ENCODE data around the gene SLC17A4.

Gene SLC17A4

DNA sequence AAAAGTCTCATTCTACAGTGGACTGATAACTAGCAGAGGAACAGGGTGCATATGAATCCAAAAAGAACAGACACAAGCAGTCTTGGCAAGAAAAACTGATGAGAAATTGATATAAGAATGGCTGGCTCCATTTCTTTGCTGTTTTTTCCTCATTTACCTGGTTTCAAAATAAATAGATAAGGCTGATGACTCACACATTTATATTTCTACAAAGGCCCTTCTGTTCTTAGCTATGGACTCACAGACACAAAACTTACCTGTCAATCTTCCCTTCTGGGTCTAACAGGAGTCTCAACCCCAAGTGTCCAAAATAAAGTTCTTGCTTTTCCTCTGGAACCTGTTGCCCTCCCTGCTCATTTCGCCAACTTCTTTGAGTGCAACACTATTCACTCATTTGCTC, 941 bp downstream of the SLC17A4 start:
- no peak for TF ChIP-seq EZH2phosphoT487 (conservative IDR thresholded peaks at IDR 0.05; ENCODE audit: low read length)
- TF ChIP-seq, protein P1, sequence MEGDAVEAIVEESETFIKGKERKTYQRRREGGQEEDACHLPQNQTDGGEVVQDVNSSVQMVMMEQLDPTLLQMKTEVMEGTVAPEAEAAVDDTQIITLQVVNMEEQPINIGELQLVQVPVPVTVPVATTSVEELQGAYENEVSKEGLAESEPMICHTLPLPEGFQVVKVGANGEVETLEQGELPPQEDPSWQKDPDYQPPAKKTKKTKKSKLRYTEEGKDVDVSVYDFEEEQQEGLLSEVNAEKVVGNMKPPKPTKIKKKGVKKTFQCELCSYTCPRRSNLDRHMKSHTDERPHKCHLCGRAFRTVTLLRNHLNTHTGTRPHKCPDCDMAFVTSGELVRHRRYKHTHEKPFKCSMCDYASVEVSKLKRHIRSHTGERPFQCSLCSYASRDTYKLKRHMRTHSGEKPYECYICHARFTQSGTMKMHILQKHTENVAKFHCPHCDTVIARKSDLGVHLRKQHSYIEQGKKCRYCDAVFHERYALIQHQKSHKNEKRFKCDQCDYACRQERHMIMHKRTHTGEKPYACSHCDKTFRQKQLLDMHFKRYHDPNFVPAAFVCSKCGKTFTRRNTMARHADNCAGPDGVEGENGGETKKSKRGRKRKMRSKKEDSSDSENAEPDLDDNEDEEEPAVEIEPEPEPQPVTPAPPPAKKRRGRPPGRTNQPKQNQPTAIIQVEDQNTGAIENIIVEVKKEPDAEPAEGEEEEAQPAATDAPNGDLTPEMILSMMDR (IDR thresholded peaks at IDR 0.05; ENCODE audit: insufficient read depth, low read length, poor library complexity, severe bottlenecking), result no peak
- Histone ChIP-seq H3K9me2 (replicated peaks; ENCODE audit: insufficient read depth, low read length) (no peaks in the 10 kb centered on the region), H3K36me3 (ENCODE audit: low read length) (no peaks in the 10 kb centered on the region), H3K79me2 (ENCODE audit: insufficient read depth, low read length) (no peaks in the 10 kb centered on the region), H4K20me1 (ENCODE audit: low read depth, low read length) (no peaks in the 10 kb centered on the region), H3K27me3 (ENCODE audit: low read length) (no peaks in the 10 kb centered on the region), H3K9ac (ENCODE audit: low read length) (no peak overlapping the region), H3K27ac (ENCODE audit: low read depth, low read length) (no peak overlapping the region), H3K4me2 (ENCODE audit: low read depth, low read length, poor library complexity, severe bottlenecking) (no peak overlapping the region), H3K9me3 (ENCODE audit: insufficient read depth, low read length) (no peaks in the 10 kb centered on the region), H2AFZ (ENCODE audit: low read depth, low read length, severe bottlenecking) (no peak overlapping the region), H3K4me3 (ENCODE audit: insufficient read depth, low read length, poor library complexity, severe bottlenecking) (no peak overlapping the region), H3F3A (ENCODE audit: insufficient read depth) (no peaks in the 10 kb centered on the region)

DNA sequence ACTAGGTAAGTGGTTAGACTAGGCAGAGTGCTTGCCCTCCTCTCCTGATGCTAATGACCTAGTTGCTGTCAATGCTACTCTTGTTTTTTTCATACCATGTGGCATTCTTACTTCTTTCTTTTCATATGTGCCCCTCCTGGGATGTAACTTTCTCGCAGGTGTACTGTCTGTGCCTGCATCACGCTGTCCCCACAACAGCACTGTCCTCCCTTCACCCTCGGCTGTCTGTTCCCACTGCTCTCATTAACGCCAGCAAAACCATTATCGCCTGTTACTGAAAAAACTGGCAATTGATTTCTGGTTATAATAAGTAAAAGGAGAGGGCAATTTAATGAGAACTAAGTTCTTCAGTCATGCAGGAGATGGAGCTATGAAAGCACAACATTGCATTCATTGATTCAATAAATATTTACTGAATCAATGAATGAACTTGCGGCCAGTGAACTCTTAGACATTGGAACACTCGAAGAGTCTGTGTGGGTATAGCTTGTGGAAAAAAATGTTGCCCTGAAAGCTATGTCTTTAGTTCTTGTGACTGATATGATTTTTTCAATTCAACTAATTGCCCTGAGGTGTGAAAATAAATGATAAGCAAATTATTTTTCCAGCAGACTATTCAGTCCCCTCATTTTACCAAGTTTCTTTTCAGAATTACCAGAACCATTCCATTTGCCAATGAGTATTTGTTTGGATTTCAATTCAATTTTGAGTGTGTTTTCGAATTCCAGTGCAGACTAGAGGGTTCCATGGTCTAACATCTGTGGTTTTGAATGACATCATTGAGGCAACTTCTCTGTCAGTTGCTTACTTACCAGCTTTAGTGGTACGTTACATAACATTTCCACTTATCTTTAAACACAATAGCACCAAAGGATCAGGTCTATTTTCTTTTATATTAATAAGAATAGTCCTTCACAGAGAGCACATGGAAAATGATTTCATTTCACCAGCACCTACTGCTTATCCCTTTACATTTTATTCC, 2.1 kb downstream of the SLC17A4 start:
- no peak overlapping the region for H3K4me2 ChIP-seq (ENCODE audit: low read depth, low read length, poor library complexity, severe bottlenecking)
- no peaks in the 10 kb centered on the region for H3F3A ChIP-seq (ENCODE audit: insufficient read depth)
- H3K36me3 ChIP-seq (ENCODE audit: low read length), result no peaks in the 10 kb centered on the region
- H3K79me2 ChIP-seq (ENCODE audit: insufficient read depth, low read length), result no peaks in the 10 kb centered on the region
- TF ChIP-seq EZH2phosphoT487 (conservative IDR thresholded peaks at IDR 0.05; ENCODE audit: low read length), result no peak
- TF ChIP-seq, protein P1 (IDR thresholded peaks at IDR 0.05; ENCODE audit: insufficient read depth, low read length, poor library complexity, severe bottlenecking), result no peak
- H3K27ac ChIP-seq (ENCODE audit: low read depth, low read length), result no peak overlapping the region
- H3K9me2 ChIP-seq (replicated peaks; ENCODE audit: insufficient read depth, low read length), result no peaks in the 10 kb centered on the region
- H3K9me3 ChIP-seq (ENCODE audit: insufficient read depth, low read length), result no peaks in the 10 kb centered on the region
- H3K27me3 ChIP-seq (ENCODE audit: low read length), result no peaks in the 10 kb centered on the region
- H3K9ac ChIP-seq (ENCODE audit: low read length), result no peak overlapping the region
- H2AFZ ChIP-seq (ENCODE audit: low read depth, low read length, severe bottlenecking), result no peak overlapping the region
- H3K4me3 ChIP-seq (ENCODE audit: insufficient read depth, low read length, poor library complexity, severe bottlenecking), result no peak overlapping the region
- H4K20me1 ChIP-seq (ENCODE audit: low read depth, low read length), result no peaks in the 10 kb centered on the region

DNA sequence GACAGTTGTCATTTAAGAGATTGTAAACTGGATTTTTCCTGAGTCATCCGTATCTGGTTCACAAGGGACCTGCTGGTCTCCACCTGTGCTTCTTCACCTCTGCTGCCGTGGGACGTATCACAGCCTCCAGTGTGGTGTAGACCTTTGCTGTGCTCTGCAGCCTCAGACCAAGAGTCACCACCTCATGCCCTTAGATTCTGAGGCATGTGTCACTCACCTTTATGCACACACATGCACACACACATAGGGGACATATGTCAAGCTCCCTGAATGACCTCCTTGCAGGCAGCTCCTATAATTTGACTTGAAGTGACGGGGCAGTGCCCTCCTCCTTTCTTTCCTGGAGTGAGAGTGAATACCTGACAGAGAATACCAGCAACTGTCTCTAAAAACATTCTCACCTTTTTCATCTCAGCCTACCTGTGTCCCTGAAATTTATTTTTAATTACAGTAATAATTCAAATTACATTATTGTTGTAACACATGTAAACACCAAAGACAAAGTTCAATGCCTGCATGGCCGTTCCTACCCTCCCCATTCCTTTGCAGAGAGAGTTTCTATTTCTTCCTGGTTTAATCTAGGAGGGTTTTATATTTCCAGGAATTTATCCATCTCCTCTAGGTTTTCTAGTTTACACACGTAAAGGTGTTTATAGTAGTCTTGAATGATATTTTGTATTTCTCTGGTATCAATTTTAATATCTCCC, 3.5 kb downstream of the SLC17A4 start:
- H2AFZ ChIP-seq (ENCODE audit: low read depth, low read length, severe bottlenecking), result no peak overlapping the region
- no peaks in the 10 kb centered on the region for H3K36me3 ChIP-seq (ENCODE audit: low read length)
- H3K9ac ChIP-seq (ENCODE audit: low read length), result no peak overlapping the region
- TF ChIP-seq, protein P1 (IDR thresholded peaks at IDR 0.05; ENCODE audit: insufficient read depth, low read length, poor library complexity, severe bottlenecking), result no peak
- no peak for TF ChIP-seq EZH2phosphoT487 (conservative IDR thresholded peaks at IDR 0.05; ENCODE audit: low read length)
- no peak overlapping the region for H3K27ac ChIP-seq (ENCODE audit: low read depth, low read length)
- H3K4me3 ChIP-seq (ENCODE audit: insufficient read depth, low read length, poor library complexity, severe bottlenecking), result no peak overlapping the region
- H3K9me3 ChIP-seq (ENCODE audit: insufficient read depth, low read length), result no peaks in the 10 kb centered on the region
- no peak overlapping the region for H3K4me2 ChIP-seq (ENCODE audit: low read depth, low read length, poor library complexity, severe bottlenecking)
- no peaks in the 10 kb centered on the region for H3K27me3 ChIP-seq (ENCODE audit: low read length)
- no peaks in the 10 kb centered on the region for H3K9me2 ChIP-seq (replicated peaks; ENCODE audit: insufficient read depth, low read length)
- H3K79me2 ChIP-seq (ENCODE audit: insufficient read depth, low read length), result no peaks in the 10 kb centered on the region
- no peaks in the 10 kb centered on the region for H3F3A ChIP-seq (ENCODE audit: insufficient read depth)
- H4K20me1 ChIP-seq (ENCODE audit: low read depth, low read length), result no peaks in the 10 kb centered on the region

Data from SU-DHL-6 (cell line).